Astrocyte of the hippocampus (primary cell): ENCODE data around the gene MALT1.
A peak's percentile ranks its signal among the peaks of the same experiment; 100 is the strongest.
"Not testable (repeated sequence)": the region's sequence is repeated elsewhere in the genome, so short reads cannot be mapped to it uniquely, and the experiment has no call there.

Experiments used
- DNase-seq: peaks from one replicate; pipeline ENCODE4 v3.0.0; 2011; ENCODE audit warnings: low read depth, low spot score

Gene MALT1

GRCh38 chr18:58772161-58772560 lies 100.9 kb downstream of the MALT1 start:
- DNase-seq, result no peak

- no peak for DNase-seq
Measured at GRCh38 chr18:58776084-58776483, 104.8 kb downstream of the MALT1 start.

GRCh38 chr18:58776541-58776940 lies 105.3 kb downstream of the MALT1 start:
- DNase-seq, result not testable (repeated sequence)

- no peak for DNase-seq
Measured at GRCh38 chr18:58777471-58777870, 106.2 kb downstream of the MALT1 start.

- no peak for DNase-seq
Measured at GRCh38 chr18:58779529-58779928, 108.3 kb downstream of the MALT1 start.

- DNase-seq, result no peak
Measured at GRCh38 chr18:58780045-58780444, 108.8 kb downstream of the MALT1 start.

- DNase-seq, result peak; percentile 89
Measured at GRCh38 chr18:58781627-58782194, 110.4 kb downstream of the MALT1 start.

GRCh38 chr18:58784601-58785137 lies 113.4 kb downstream of the MALT1 start:
- peak; percentile 55 for DNase-seq

- DNase-seq, result peak; percentile 90
Measured at GRCh38 chr18:58785171-58785805, 114.0 kb downstream of the MALT1 start.

GRCh38 chr18:58785870-58786269 lies 114.6 kb downstream of the MALT1 start:
- no peak for DNase-seq

GRCh38 chr18:58787536-58788149 lies 116.4 kb downstream of the MALT1 start:
- no peak for DNase-seq

- peak; percentile 34 for DNase-seq
Measured at GRCh38 chr18:58788470-58788869, 117.2 kb downstream of the MALT1 start.

- DNase-seq, result peak; percentile 54
Measured at GRCh38 chr18:58788971-58789875, 118.0 kb downstream of the MALT1 start.

- no peak for DNase-seq
Measured at GRCh38 chr18:58789876-58790240, 118.6 kb downstream of the MALT1 start.

GRCh38 chr18:58792086-58792485 lies 120.8 kb downstream of the MALT1 start:
- DNase-seq, result no peak

- peak; percentile 53 for DNase-seq
Measured at GRCh38 chr18:58793361-58793760, 122.1 kb downstream of the MALT1 start.

GRCh38 chr18:58796220-58796619 lies 125.0 kb downstream of the MALT1 start:
- no peak for DNase-seq

- DNase-seq, result no peak
Measured at GRCh38 chr18:58800582-58800981, 129.3 kb downstream of the MALT1 start.

GRCh38 chr18:58802959-58803358 lies 131.7 kb downstream of the MALT1 start:
- DNase-seq, result no peak

- no peak for DNase-seq
Measured at GRCh38 chr18:58803978-58804377, 132.7 kb downstream of the MALT1 start.
